Fibroblast of lung (primary cell): ENCODE data around the gene TRAPPC12. TPM values are rescaled to one million over a fixed set of nuclear protein-coding genes. Genes with fewer than 3 reads are reported as not detected.

Source experiments
- DNase-seq, 2 donors: peaks; one replicate each; pipeline versions ENCODE4 v3.0.0 to v3.0.0-alpha.2; 2010; ENCODE audit warnings: low read depth in 2 of 2
- H2AFZ ChIP-seq: 2 replicates; pipeline ENCODE4 v1.5.1; 2012; ENCODE audit warnings: low read length, control low read depth, inconsistent platforms
- H3K27ac ChIP-seq: 2 replicates; pipeline ENCODE4 v1.5.1; 2011; ENCODE audit warnings: low read length, control low read depth; ENCODE audit not compliant: insufficient read depth
- H3K27me3 ChIP-seq: 2 replicates; pipeline ENCODE4 v1.5.1; 2011; ENCODE audit warnings: mild to moderate bottlenecking, low read length; ENCODE audit not compliant: control insufficient read depth, insufficient read depth
- H3K36me3 ChIP-seq: 2 replicates; pipeline ENCODE4 v1.5.1; 2011; ENCODE audit warnings: low read length; ENCODE audit not compliant: control insufficient read depth, insufficient read depth
- H3K4me1 ChIP-seq: 2 replicates; pipeline ENCODE4 v1.5.1; 2011; ENCODE audit warnings: low read length; ENCODE audit not compliant: control insufficient read depth, insufficient read depth; ENCODE audit errors: extremely low read depth
- H3K4me2 ChIP-seq: 2 replicates; pipeline ENCODE4 v1.5.1; 2011; ENCODE audit warnings: low read length, control low read depth; ENCODE audit not compliant: insufficient read depth; ENCODE audit errors: extremely low read depth
- H3K4me3 ChIP-seq, 4 experiments: fragments of 200-600 bp in 1 of 4; sonication (generic) in 1 of 4; replicated peaks in 1 of 4; 2 replicates each; pipeline ENCODE4 v1.5.1; 2011 to 2016; ENCODE audit warnings: low read length in 4 of 4, low read depth in 3 of 4, mild to moderate bottlenecking in 3 of 4, control low read depth in 2 of 4, inconsistent platforms in 1 of 4, mixed read lengths in 1 of 4; ENCODE audit not compliant: insufficient read depth in 1 of 4; ENCODE audit errors: control extremely low read depth in 1 of 4
- H3K79me2 ChIP-seq: 2 replicates; pipeline ENCODE4 v1.5.1; 2012; ENCODE audit warnings: mild to moderate bottlenecking, low read length, inconsistent platforms; ENCODE audit not compliant: control insufficient read depth, insufficient read depth
- H3K9ac ChIP-seq: 2 replicates; pipeline ENCODE4 v1.5.1; 2011; ENCODE audit warnings: mild to moderate bottlenecking, low read length, control low read depth; ENCODE audit not compliant: insufficient read depth
- H3K9me3 ChIP-seq: 2 replicates; pipeline ENCODE4 v1.5.1; 2012; ENCODE audit warnings: low read depth, low read length; ENCODE audit not compliant: control insufficient read depth, insufficient read depth
- H4K20me1 ChIP-seq: 2 replicates; pipeline ENCODE4 v1.5.1; 2011; ENCODE audit warnings: low read length; ENCODE audit not compliant: control insufficient read depth, insufficient read depth; ENCODE audit errors: extremely low read depth
- EZH2 ChIP-seq: IDR thresholded peaks from 2 replicates; pipeline ENCODE4 v1.5.1; 2012; ENCODE audit warnings: low read length, control low read depth, mild to moderate bottlenecking; ENCODE audit errors: missing control alignments
- polyA plus RNA-seq, 2 donors: library from polyadenylated mRNA; depleted of rRNA in 1 of 2; stranded (reverse) in 1 of 2; unstranded in 1 of 2; fragments of >200 nt; gene quantifications; 2 replicates each; pipeline ENCODE4 v1.2.1, GENCODE V29; 2011 to 2012; ENCODE audit warnings: missing spikeins in 1 of 2
- total RNA-seq: library from RNA; depleted of rRNA; stranded (reverse); fragments of >200 nt; gene quantifications from 2 replicates; pipeline ENCODE4 v1.2.1, GENCODE V29; 2014
- TF ChIP-seq, protein P1 (sequence below), 2 donors: IDR thresholded peaks in 1 of 2; conservative IDR thresholded peaks in 1 of 2; 1 replicate in 1 of 2; 2 replicates in 1 of 2; pipeline ENCODE4 v1.5.1; 2011 to 2012; ENCODE audit warnings: low read length in 2 of 2, control low read depth in 1 of 2, inconsistent platforms in 1 of 2, low read depth in 1 of 2, mild to moderate bottlenecking in 1 of 2

TRAPPC12 gene
- total and polyA plus RNA-seq, 2 donors (not counting 1 experiment from before 2014, with no cell fraction given): 33.7 to 53.2 TPM

DNA sequence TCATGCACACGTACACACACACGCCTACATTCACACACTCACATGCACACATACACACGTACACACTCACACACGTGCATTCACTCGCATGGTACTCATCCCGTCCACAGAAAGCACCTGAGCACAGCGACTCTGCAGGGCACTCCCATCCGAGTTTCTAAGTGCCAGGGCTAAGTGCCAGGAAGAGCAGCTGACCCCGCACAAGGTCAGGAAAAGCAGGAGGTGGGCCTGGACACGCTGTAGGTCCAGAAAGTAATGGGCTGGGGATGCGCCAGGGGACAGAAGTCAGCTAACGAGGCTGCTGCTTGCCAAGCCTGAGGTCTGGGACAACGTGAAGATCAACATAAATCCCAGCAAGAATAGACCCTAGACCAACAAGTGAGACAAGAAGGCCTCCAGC is 124.0 kb downstream of the TRAPPC12 start:
- Histone ChIP-seq H3K4me2 (no peak overlapping the region), H3K27ac (no peak overlapping the region), H3K9ac (no peak overlapping the region), H2AFZ (no peak overlapping the region), H4K20me1 (no peaks in the 10 kb centered on the region), H3K27me3 (no peaks in the 10 kb centered on the region), H3K9me3 (no peaks in the 10 kb centered on the region), H3K79me2 (no peaks in the 10 kb centered on the region), H3K4me3 (no peak overlapping the region), H3K36me3 (peaks cover 7% of the 10 kb centered on the region), H3K4me1 (no peaks in the 10 kb centered on the region)
- TF ChIP-seq, protein P1, sequence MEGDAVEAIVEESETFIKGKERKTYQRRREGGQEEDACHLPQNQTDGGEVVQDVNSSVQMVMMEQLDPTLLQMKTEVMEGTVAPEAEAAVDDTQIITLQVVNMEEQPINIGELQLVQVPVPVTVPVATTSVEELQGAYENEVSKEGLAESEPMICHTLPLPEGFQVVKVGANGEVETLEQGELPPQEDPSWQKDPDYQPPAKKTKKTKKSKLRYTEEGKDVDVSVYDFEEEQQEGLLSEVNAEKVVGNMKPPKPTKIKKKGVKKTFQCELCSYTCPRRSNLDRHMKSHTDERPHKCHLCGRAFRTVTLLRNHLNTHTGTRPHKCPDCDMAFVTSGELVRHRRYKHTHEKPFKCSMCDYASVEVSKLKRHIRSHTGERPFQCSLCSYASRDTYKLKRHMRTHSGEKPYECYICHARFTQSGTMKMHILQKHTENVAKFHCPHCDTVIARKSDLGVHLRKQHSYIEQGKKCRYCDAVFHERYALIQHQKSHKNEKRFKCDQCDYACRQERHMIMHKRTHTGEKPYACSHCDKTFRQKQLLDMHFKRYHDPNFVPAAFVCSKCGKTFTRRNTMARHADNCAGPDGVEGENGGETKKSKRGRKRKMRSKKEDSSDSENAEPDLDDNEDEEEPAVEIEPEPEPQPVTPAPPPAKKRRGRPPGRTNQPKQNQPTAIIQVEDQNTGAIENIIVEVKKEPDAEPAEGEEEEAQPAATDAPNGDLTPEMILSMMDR (conservative IDR thresholded peaks at IDR 0.05 in 1 of 2, IDR thresholded peaks at IDR 0.05 in 1 of 2; ENCODE audit: low read depth in 1 of 2, low read length in 2 of 2): no peak
- TF ChIP-seq EZH2: no peak
- no peak for DNase-seq

DNA sequence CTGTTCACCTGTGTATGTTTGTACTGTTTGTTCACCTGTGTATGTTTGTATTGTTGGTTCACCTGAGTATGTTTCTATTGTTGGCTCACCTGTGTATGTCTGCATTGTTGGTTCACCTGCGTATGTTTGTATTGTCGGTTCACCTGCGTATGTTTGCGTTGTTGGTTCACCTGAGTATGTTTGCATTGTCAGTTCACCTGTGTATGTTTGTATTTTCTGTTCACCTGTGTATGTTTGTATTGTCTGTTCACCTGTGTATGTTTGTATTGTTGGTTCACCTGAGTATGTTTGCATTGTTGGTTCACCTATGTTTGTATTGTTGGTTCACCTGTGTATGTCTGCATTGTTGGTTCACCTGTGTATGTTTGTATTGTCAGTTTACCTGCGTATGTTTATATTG is 125.2 kb downstream of the TRAPPC12 start:
- no peaks in the 10 kb centered on the region for H3K79me2 ChIP-seq
- no peak for DNase-seq
- H3K9ac ChIP-seq: no peak overlapping the region
- no peak for TF ChIP-seq EZH2
- H3K4me3 ChIP-seq: no peak overlapping the region
- no peaks in the 10 kb centered on the region for H4K20me1 ChIP-seq
- no peaks in the 10 kb centered on the region for H3K9me3 ChIP-seq
- no peak overlapping the region for H3K4me2 ChIP-seq
- no peaks in the 10 kb centered on the region for H3K4me1 ChIP-seq
- no peaks in the 10 kb centered on the region for H3K27me3 ChIP-seq
- peaks cover 5% of the 10 kb centered on the region for H3K36me3 ChIP-seq
- no peak overlapping the region for H3K27ac ChIP-seq
- no peak overlapping the region for H2AFZ ChIP-seq

DNA sequence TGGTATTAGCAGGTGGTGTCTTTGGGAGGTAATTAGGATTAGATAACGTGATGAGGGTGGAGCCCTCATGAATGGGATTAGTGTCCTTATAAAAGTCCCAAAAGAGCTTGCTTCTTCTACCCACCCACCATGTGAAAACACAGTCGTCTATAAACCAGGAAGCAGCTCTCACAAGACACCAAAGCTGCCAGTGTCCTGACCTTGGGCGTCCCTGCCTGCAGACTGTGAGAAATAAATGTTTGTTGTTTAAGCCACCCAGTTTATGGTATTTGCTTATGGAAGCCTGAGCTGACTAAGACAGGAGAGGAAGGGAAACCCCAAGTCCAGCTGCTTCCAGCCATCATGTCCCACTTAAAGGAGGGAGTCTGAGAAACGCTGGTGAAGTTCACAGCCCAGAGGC is 126.3 kb downstream of the TRAPPC12 start:
- Histone ChIP-seq H3K36me3 (peaks cover 3% of the 10 kb centered on the region), H3K4me2 (no peak overlapping the region), H4K20me1 (no peaks in the 10 kb centered on the region), H3K4me1 (no peaks in the 10 kb centered on the region), H3K9ac (no peak overlapping the region), H3K79me2 (no peaks in the 10 kb centered on the region), H3K27me3 (no peaks in the 10 kb centered on the region), H3K9me3 (no peaks in the 10 kb centered on the region), H3K27ac (no peak overlapping the region), H2AFZ (no peak overlapping the region), H3K4me3 (no peak overlapping the region)
- DNase-seq: no peak
- no peak for TF ChIP-seq EZH2
- TF ChIP-seq, protein P1 (conservative IDR thresholded peaks at IDR 0.05 in 1 of 2, IDR thresholded peaks at IDR 0.05 in 1 of 2; ENCODE audit: low read depth in 1 of 2, low read length in 2 of 2): no peak
